Activated CD4-positive, alpha-beta T cell treated with anti-CD3 and anti-CD28 coated beads for 48 hours (primary cell): ENCODE measurements around the gene PSRC1.
"Not testable (repeated sequence)": the region's sequence is repeated elsewhere in the genome, so short reads cannot be mapped to it uniquely, and the experiment has no call there.

ENCODE experiments used
- DNase-seq: peaks from one replicate; pipeline ENCODE4 v3.0.0-alpha.2; 2020

Gene PSRC1

DNA sequence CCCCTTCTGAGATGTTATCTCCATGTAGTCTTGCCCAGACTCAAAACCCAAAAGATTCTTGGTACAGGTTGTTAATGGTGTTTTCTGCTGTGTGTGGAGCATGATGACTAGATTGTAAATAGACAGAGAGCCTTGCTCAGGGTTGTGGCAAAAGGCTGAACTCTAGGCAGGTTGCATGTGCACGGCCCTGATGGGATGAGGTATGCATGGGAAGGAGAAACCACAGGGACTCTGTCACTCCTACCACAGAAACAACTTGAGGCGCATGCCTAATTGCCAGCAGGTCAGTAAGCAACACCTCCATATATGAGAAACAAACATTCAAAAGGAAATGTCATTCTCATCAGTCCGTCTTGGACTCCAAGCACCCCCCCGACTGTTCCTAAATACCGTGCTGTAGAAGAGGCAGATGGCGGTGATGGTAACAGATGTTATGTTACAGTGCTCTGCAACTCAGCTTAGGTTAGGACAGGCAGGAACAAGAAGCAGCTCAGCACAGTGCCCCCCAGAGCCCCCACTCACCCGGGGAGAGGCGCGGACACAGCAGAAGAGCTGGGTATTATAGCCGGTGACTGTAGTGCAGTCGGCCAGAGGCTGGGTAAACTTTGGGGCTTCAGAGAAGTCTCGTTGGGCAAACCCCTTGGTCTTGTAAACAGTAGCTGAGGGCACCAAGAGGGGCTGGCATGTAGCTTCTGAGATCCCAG, 12.9 kb upstream of the PSRC1 start:
- no peak for DNase-seq

DNA sequence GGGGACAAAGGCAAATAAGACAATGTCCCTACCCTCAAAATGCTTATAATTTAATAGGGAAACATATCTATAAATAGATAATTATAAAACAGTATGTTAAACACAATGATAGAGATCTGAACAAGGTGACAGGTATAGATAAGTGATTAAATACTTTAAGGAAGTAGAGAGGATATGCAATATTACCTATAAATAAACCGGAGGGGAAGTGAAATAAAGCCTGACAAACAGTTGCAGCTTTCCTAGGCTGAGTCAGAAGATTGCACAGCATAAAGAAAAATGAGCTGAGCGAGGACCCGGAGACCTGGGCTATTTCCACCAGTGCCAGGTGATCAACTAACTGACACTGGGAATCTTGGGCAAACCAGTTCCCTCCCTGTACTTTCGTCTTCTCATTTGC, 11.5 kb upstream of the PSRC1 start:
- no peak for DNase-seq

DNA sequence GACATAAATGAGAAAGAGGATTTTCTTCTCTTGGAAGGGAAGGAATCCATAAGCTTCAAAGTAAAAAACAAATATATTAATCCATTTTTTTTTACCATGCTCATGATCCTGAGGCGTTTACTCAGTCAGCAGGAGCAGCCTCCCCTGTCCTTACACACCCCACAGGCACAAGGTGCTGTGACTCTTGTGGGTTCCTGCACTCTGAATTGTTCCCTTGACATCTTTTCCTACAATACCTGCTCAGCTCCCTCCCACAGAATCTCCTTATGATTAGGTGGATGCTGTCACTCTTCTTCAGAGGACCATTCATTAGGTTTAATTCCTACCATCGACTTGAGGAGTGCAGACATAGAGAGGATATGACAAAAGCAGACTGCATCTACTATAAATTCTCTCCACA, 10.1 kb upstream of the PSRC1 start:
- DNase-seq = no peak

DNA sequence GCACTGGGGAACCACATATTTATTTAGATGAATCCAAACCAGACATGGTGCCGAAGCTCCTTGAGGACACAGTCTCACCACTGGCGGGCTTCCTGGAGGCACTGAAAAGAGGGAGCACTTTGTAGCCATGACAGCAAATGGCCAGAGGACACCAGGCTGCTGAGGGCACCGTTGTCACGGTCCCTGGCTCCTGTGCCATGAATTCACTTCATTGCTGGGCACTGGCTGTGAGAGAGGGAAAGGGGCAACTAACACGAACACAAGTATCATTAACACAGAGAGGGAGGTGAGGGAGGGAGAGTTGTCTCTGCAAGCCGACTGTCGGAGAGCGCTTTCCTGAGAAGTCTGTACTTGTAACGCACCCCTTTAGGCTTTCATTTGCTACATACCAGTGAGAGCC, 9.4 kb upstream of the PSRC1 start:
- no peak for DNase-seq

DNA sequence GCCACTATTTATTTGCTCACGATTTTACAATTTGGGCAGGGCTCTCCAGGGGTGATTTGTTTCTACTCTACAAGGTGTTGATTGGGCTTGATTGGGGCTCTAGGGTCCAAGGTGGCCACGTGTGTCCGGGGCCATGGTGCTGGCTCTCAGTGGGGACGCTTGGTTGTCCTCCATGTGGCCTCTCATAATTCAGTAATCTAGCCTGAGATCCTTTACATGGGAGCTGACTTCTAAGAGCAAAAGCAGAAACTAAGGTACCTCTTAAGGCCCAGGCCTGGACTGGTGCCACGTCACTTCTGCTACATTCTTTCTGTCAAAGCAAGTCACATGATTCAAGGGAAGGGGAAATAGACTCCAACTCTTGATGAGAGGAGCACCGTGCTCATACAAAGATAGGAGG, 8.1 kb upstream of the PSRC1 start:
- no peak for DNase-seq

DNA sequence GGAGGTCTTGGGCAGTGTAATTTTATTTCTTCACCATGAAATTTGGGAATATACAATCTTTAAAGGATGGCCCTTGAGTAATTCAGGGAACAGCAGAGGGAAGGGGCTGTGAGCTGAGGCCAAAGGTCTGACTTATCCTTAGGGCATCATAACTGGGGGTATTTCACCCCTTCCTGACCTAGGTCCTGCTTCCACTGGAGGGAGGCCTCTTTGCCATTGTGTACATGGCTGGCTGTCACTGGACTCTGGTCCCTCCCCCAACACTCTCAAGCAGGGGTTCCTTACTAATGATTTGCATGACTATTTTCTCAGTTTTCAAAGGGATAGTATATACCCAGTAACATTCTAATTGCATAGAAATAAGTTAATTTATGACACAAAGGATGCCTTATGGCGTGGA, 7.2 kb upstream of the PSRC1 start:
- DNase-seq = no peak

DNA sequence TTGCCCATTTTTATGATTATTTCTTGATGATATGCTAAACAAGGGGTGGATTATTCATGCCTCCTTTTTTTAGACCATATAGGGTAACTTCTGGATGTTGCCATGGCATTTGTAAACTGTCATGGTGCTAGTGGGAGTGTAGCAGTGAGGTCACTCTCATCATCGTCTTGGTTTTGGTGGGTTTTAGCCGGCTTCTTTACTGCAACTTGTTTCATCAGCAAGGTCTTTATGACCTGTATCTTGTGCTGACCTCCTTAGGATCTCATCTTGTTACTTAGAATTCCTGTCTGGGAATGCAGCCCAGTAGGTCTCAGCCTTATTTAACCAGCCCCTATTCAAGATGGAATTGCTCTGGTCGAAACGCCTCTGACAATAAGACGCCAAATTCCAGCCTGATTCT, 3.8 kb upstream of the PSRC1 start:
- not testable (repeated sequence) for DNase-seq

DNA sequence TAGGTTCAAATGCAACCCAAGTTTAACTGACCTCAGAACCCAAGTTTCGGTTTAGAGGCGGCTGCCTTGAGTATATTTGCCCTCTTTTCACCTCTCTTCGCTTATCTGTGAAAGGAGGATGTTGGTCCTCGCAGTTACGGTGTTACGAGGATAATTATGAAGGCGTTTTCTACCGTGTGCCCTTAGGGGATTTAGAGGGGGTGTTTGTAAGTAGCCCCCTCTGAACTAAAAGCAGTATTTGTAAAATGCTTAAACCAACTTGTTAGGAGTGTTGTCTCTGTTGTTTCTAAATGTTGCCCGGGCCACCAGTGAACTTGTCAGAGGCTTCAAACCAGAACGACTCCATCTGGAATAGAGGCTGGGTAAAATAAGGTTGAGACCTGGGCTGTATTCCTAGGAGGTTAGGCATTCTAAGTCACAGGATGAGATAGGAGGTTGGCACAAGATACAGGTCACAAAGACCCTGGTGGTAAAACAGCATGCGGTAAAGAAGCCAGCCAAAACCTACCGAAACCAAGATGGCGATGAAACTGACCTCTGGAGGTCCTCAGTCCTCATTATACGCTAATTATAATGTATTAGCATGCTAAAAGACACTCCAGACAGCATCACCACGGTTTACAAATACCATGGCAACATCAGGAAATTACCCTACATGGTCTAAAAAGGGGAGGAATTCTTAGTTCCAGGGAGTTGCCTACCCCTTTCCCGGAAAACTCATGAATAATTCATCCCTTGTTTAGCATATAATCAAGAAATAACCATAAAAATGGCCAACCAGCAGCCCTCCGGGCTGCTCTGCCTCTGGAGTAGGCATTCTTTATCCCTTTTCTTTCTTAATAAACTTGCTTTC, 1.0 kb upstream of the PSRC1 start:
- no peak for DNase-seq

DNA sequence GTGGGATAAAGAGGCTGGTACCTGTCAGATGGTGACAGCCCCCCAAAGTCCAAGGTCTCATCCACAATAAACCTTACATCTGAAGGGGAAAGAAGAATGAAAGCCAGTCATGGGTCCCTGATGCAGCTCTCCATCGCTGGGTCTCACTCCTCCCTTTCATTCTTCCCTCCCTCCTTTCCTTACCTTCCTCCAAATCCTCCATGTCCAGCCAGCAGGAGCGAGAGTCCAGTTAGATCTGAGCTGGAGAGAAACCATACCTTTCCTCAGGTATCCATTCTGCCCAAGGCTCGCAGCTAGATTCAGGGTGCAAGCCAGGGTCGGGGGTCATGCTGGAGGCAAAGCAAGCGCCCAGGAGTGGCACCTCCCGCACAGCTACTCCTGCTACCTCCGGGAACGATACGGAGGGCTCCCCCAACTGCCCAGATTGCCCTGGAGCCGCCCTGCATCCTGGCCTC, 421 bp downstream of the PSRC1 start:
- DNase-seq = no peak

DNA sequence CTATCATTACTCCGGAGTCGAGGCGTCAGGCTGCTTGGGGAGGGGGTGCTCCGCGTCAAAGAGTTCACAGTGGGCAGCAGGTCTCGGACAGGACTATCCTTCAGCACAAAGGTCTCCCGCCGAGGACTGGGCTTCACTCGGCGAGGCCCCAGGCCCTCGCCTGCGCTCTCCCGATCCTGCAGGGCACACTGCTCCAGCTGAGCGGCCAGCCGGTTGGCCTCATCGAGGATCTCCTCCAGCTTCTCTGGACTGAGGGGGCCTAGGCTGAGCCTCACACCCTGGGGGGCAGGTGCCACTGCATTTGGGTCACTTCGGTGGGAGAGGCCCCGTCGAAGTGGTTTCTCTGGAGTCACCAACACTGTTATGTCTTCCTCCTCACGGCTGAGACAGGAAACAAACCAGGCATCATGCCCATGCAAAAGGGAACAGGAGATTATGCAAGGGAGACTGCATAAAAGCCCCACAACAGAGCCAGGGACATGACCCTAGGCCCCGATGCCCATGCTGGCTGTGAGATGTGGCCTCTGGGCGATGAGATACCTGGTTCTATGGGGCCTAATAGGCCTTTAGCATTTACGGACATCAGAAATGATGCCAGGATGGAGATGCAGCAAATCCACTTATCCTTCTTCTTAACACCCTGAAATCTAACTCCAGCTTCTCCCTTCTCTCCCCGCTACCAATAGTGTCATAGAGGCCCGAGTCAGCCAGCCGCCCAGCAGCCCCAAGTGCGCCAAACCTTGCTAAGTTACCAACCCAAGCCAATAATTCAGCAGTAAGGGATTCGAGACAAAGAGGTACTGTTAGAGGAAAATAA, 1.1 kb downstream of the PSRC1 start:
- DNase-seq = no peak

DNA sequence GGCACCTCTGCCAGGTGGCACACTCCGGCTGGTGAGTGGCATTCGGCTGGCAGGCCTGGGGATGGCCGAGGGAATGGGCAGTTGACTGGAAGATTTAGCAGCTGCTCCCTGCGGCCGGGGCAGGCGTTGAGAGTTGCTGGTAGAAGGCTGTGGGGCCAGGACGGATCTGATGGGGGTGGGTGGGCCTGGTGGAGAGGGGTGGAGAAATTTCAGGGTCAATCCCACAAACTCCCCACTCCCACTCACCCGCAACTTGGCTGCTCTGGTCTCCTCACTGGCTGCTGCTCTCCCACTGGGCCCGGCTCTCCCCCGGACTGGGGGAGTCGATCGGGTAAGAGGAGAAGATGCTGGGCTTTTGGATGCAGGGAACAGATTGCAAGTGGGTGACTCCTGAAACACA, 2.1 kb downstream of the PSRC1 start:
- DNase-seq = no peak

DNA sequence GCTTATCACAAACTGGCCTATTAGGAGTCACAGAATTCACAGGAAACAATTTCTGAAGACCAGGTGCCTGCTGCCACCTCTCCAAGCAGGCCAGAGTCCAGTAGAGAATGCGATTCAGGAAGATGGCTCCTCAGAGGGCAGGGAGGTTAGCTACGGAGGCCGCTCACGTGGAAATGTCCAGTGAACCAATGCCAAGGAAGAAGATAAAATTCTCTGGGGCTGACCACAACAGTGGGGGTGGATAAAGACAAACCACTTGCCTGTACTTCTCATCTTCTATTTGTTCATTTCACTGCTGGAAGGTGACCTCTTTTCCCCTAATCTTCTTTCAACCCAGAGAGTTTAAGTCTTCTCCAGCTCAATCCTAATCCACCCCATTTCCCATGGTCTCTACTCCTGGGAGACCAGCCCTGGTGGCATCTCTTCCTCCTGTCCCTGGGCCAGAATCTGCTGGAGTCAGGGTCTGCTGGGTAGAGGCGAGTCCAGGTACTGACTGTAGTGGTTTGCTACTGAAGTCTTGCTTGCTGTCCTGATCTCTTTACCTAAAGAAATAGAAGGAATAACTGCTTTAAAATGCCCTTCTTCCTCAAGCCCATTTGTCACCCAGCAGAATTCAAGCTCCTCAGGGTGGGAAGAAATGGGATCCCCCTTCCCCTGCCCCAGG, 3.2 kb downstream of the PSRC1 start:
- no peak for DNase-seq

DNA sequence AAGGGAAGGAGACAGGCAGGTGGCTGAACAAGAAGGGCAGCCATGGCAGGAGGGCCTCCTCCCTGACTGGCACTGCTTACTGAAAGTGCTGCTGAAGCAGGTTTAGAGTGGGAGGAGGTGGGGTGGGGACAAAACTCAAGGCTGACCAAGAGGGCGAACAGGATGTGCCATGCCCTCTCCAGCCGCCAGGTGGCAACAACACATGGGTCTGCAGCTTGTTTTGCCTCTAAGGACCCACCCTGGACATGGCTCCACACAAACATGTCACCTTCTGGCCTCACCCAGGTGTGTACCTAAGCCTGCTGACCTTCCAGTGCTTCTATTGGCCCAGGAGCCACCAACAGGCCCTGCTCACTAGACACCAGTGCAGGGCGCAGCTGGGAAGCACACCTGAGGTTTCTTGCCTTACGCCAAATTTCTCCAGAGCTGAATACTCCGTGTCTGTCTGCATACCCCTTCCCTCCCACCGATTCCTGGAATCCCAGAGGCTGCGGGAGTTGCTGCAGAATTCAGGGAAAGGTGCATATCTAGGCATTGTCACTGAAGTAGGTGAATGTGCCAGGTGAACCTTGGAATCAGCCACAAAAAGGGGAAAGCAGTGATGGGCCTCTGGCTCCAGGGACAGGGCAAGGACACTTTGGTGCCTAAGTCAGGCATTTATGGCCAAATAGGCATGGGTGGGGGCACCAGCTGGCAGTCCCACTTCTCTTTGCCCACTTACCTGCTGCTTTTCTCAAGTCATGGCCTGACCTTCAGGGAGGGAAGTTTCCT, 5.3 kb downstream of the PSRC1 start:
- peak; percentile 82 for DNase-seq

DNA sequence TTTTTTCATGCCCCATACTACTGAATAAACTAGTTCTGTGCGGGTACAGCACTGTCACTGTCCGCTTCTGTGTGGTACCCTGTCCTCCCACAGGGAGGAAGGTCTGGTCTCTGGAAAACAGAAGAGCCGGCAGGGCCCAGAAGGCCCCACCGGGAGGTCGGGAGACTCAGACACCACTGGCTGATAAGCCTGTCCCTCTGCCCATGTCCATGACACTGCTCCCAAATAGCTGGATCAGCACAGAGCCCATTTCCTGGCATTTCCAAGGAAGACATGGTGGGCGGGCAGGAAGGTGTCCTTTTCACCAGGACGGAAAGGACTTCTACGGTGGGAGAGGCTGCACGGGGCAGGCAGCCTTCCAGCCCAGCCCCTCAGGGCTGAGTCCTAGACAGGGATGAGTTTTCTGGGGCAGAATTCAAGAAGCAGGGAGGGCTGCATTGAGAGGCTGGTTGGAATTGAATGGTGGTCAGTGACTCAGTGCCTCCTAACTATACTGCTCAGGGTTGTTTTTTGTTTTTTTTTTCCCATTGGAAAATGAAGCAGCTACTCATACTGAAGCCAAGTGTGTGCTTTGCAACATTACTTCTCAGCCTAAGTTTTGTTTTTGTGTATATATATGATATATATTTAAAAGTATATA, 7.1 kb downstream of the PSRC1 start:
- no peak for DNase-seq

DNA sequence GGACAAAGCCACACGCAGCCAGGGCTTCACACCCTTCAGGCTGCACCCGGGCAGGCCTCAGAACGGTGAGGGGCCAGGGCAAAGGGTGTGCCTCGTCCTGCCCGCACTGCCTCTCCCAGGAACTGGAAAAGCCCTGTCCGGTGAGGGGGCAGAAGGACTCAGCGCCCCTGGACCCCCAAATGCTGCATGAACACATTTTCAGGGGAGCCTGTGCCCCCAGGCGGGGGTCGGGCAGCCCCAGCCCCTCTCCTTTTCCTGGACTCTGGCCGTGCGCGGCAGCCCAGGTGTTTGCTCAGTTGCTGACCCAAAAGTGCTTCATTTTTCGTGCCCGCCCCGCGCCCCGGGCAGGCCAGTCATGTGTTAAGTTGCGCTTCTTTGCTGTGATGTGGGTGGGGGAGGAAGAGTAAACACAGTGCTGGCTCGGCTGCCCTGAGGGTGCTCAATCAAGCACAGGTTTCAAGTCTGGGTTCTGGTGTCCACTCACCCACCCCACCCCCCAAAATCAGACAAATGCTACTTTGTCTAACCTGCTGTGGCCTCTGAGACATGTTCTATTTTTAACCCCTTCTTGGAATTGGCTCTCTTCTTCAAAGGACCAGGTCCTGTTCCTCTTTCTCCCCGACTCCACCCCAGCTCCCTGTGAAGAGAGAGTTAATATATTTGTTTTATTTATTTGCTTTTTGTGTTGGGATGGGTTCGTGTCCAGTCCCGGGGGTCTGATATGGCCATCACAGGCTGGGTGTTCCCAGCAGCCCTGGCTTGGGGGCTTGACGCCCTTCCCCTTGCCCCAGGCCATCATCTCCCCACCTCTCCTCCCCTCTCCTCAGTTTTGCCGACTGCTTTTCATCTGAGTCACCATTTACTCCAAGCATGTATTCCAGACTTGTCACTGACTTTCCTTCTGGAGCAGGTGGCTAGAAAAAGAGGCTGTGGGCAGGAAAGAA, 8.1 kb downstream of the PSRC1 start:
- no peak for DNase-seq

DNA sequence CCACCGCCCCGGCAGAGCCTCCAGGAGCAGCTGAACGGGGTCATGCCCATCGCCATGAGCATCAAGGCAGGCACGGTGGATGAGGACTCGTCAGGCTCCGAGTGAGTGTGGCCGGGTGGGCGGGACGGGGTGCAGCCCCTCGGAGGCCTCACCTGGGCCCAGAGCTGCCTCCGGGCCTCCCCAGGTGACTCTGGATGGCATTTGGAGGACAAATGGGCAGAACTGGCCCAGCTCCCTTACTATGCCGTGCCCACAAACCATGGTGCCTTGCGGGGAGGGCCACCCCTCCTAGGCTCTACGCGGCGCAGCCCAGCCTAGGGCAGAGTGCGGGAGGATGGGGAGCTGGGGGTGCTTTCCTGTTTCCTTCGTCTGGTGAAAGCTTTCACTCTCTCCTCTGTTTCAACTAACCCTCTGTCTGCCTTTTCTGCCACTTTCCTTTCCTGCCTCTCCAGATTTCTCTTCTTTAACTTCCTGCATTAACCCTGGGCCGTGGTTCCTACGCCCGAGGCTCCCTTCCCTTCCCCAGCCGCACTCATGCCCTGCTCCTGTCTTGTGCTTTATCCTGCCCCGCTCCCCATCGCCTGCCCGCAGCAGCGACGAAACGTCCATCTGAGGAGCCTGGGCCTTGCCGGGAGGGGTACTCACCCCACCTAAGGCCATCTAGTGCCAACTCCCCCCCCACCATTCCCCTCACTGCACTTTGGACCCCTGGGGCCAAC, 9.2 kb downstream of the PSRC1 start:
- DNase-seq = no peak

DNA sequence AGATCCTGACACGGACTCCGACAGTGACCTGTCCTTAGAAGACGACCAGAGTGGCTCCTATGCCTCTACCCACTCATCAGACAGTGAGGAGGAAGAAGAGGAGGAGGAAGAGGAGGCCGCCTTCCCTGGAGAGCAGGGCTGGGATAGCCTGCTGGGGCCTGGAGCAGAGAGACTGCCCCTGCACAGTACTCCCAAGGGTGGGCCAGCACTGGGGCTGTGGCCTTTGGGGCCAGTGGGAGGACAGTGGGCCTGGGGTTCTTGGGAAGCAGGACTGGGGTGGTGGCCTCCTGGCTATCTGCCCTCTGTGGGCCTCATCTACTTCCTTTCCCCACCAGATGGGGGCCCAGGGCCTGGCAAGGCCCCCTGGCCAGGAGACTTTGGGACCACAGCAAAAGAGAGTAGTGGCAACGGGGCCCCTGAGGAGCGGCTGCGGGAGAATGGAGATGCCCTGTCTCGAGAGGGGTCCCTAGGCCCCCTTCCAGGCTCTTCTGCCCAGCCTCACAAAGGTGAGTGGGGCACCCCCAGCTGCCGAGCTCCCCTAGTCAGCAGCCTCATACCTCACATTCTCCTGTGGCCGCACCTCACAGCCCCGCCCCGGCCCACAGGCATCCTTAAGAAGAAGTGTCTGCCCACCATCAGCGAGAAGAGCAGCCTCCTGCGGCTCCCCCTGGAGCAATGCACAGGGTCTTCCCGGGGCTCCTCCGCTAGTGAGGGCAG, 10.0 kb downstream of the PSRC1 start:
- DNase-seq = no peak

DNA sequence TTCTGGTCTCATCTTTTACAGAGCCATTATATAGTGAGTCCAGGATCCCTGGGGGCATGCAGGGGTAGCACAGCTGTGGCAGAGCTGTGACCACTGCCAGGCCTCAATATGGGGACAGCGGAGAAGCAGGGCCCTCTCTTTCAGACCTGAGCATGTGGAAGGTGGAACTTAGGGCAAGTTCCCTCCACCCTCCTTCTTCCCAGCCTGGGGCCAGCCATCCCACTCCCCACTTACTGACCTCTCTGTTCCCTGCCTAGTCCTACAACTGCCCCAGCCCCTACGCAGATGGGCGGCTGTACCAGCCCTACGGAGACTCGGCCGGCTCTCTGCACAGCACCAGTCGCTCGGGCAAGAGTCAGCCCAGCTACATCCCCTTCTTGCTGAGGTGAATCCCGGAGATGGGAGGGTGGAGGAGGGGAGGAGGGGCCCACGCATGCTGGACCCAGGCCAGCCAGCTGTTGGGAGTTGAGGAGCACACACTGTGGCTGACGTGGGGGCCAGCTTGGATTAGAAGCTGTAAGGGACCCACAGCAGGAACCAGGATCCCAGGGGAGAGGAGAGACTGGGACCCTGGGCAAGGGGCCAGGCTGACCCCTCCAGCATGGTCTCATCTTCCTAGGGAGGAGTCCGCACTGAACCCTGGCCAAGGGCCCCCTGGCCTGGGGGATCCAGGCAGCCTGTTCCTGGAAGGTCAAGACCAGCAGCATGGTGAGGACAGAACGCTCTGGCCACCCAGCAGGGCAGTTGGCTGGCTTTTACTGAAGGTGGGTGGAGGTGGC, 10.7 kb downstream of the PSRC1 start:
- no peak for DNase-seq
